ENCODE results near the gene HPCAL4. TPM values are rescaled to one million over a fixed set of nuclear protein-coding genes. Genes with fewer than 3 reads are reported as not detected.

Gene HPCAL4
- total RNA-seq, 1 donor from 2014 or later: 0.60 TPM

- Mint-ChIP-seq H3K27me3 (ENCODE audit: low read depth) (peaks cover 83% of the 10 kb centered on the region), H3K4me3 (no peak overlapping the region), H3K9me3 (no peaks in the 10 kb centered on the region), H3K27ac (no peak overlapping the region), H3K4me1 (peaks cover 5% of the 10 kb centered on the region), H3K36me3 (no peaks in the 10 kb centered on the region)
- no peak for TF ChIP-seq CTCF (IDR thresholded peaks at IDR 0.05; ENCODE audit: unreplicated experiment)
- no peak for DNase-seq (ENCODE audit: low spot score in 2 of 2, unreplicated experiment in 2 of 2)
Measured at GRCh38 chr1:39713557-39713956, 22.3 kb upstream of the HPCAL4 start.

GRCh38 chr1:39711966-39712340 is 20.7 kb upstream of the HPCAL4 start:
- Mint-ChIP-seq H3K9me3 (no peaks in the 10 kb centered on the region), H3K4me3 (no peak overlapping the region), H3K27me3 (ENCODE audit: low read depth) (peaks cover 78% of the 10 kb centered on the region), H3K36me3 (no peaks in the 10 kb centered on the region), H3K27ac (no peak overlapping the region), H3K4me1 (peaks cover 5% of the 10 kb centered on the region)
- DNase-seq (ENCODE audit: low spot score in 2 of 2, unreplicated experiment in 2 of 2): no peak
- no peak for TF ChIP-seq CTCF (IDR thresholded peaks at IDR 0.05; ENCODE audit: unreplicated experiment)

- Mint-ChIP-seq H3K4me3 (no peak overlapping the region), H3K36me3 (no peaks in the 10 kb centered on the region), H3K27ac (no peak overlapping the region), H3K4me1 (peaks cover 5% of the 10 kb centered on the region), H3K27me3 (ENCODE audit: low read depth) (peaks cover 78% of the 10 kb centered on the region), H3K9me3 (no peaks in the 10 kb centered on the region)
- no peak for DNase-seq (ENCODE audit: low spot score in 2 of 2, unreplicated experiment in 2 of 2)
- TF ChIP-seq CTCF (IDR thresholded peaks at IDR 0.05; ENCODE audit: unreplicated experiment): no peak
Measured at GRCh38 chr1:39711104-39711965, 20.1 kb upstream of the HPCAL4 start.

- Mint-ChIP-seq H3K4me3 (no peak overlapping the region), H3K4me1 (peaks cover 5% of the 10 kb centered on the region), H3K36me3 (no peaks in the 10 kb centered on the region), H3K9me3 (no peaks in the 10 kb centered on the region), H3K27ac (no peak overlapping the region), H3K27me3 (ENCODE audit: low read depth) (peaks cover 64% of the 10 kb centered on the region)
- TF ChIP-seq CTCF (IDR thresholded peaks at IDR 0.05; ENCODE audit: unreplicated experiment): no peak
- DNase-seq (ENCODE audit: low spot score in 2 of 2, unreplicated experiment in 2 of 2): no peak
Measured at GRCh38 chr1:39707506-39707905, 16.3 kb upstream of the HPCAL4 start.

- H3K27ac Mint-ChIP-seq: no peak overlapping the region
- DNase-seq (ENCODE audit: low spot score in 2 of 2, unreplicated experiment in 2 of 2): no peak
- no peaks in the 10 kb centered on the region for H3K36me3 Mint-ChIP-seq
- peaks cover 20% of the 10 kb centered on the region for H3K4me1 Mint-ChIP-seq
- peaks cover 43% of the 10 kb centered on the region for H3K27me3 Mint-ChIP-seq (ENCODE audit: low read depth)
- no peak overlapping the region for H3K4me3 Mint-ChIP-seq
- TF ChIP-seq CTCF (IDR thresholded peaks at IDR 0.05; ENCODE audit: unreplicated experiment): no peak
- H3K9me3 Mint-ChIP-seq: no peaks in the 10 kb centered on the region
Measured at GRCh38 chr1:39704757-39705156, 13.5 kb upstream of the HPCAL4 start.

Data from mesothelial cell of epicardium (in vitro differentiated cells).